ENCODE measurements around the gene RXYLT1.

Gene RXYLT1

DNA sequence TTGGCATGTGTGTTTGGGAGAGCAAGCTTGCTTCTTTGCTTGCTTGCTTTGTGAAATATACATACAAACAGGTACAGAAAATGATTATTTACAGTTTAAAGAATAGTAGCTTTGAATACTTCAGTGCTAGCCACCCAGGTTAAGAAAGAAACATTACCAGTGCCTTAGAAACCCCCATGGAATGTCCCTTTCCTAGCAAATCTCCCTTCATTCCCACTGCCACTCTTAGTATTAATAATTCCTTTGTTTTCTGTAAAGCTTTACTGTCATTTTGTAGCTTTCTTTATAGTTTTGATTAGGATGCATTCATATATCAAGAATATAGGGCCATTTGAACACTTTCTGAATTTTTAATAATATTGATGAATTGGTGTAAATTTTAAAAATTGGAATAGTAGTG lies 74.3 kb downstream of the RXYLT1 start:
- no peak for TF ChIP-seq FOXP2 (optimal IDR thresholded peaks at IDR 0.05; ENCODE audit: borderline replicate concordance, extremely low read depth, extremely low read length, insufficient read depth)
- TF ChIP-seq SIN3A (IDR thresholded peaks at IDR 0.05; ENCODE audit: borderline replicate concordance, insufficient read depth, low read length): no peak
- no peak for TF ChIP-seq POLR2AphosphoS5 (IDR thresholded peaks at IDR 0.05; ENCODE audit: low read depth, low read length)
- TF ChIP-seq, protein P1, sequence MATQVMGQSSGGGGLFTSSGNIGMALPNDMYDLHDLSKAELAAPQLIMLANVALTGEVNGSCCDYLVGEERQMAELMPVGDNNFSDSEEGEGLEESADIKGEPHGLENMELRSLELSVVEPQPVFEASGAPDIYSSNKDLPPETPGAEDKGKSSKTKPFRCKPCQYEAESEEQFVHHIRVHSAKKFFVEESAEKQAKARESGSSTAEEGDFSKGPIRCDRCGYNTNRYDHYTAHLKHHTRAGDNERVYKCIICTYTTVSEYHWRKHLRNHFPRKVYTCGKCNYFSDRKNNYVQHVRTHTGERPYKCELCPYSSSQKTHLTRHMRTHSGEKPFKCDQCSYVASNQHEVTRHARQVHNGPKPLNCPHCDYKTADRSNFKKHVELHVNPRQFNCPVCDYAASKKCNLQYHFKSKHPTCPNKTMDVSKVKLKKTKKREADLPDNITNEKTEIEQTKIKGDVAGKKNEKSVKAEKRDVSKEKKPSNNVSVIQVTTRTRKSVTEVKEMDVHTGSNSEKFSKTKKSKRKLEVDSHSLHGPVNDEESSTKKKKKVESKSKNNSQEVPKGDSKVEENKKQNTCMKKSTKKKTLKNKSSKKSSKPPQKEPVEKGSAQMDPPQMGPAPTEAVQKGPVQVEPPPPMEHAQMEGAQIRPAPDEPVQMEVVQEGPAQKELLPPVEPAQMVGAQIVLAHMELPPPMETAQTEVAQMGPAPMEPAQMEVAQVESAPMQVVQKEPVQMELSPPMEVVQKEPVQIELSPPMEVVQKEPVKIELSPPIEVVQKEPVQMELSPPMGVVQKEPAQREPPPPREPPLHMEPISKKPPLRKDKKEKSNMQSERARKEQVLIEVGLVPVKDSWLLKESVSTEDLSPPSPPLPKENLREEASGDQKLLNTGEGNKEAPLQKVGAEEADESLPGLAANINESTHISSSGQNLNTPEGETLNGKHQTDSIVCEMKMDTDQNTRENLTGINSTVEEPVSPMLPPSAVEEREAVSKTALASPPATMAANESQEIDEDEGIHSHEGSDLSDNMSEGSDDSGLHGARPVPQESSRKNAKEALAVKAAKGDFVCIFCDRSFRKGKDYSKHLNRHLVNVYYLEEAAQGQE (IDR thresholded peaks at IDR 0.05; ENCODE audit: insufficient read depth in 1 of 2, low read depth in 2 of 2, low read length in 2 of 2): no peak
- no peak for TF ChIP-seq TAF1 (IDR thresholded peaks at IDR 0.05; ENCODE audit: borderline replicate concordance, insufficient read depth, low read length)

DNA sequence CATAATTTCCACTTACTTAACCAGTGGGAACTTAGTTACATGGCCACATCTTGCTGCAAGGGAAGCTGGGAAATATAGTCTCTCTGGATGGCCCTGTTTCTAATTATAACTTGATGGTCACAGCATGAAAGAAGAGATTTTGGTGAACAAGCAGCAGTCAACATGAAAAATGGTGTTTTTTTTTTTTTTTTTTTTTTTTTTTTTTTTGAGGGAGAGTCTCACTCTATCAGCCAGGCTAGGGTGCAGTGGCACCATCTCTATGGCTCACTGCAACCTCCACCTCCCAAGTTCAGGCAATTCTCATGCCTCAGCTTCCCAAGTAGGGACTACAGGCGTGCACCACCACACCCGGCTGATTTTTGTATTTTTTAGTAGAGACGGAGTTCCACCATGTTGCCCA lies 75.6 kb downstream of the RXYLT1 start:
- TF ChIP-seq TAF1 (IDR thresholded peaks at IDR 0.05; ENCODE audit: borderline replicate concordance, insufficient read depth, low read length): no peak
- TF ChIP-seq, protein P1 (IDR thresholded peaks at IDR 0.05; ENCODE audit: insufficient read depth in 1 of 2, low read depth in 2 of 2, low read length in 2 of 2): no peak
- no peak for TF ChIP-seq FOXP2 (optimal IDR thresholded peaks at IDR 0.05; ENCODE audit: borderline replicate concordance, extremely low read depth, extremely low read length, insufficient read depth)
- TF ChIP-seq SIN3A (IDR thresholded peaks at IDR 0.05; ENCODE audit: borderline replicate concordance, insufficient read depth, low read length): no peak
- TF ChIP-seq POLR2AphosphoS5 (IDR thresholded peaks at IDR 0.05; ENCODE audit: low read depth, low read length): no peak

DNA sequence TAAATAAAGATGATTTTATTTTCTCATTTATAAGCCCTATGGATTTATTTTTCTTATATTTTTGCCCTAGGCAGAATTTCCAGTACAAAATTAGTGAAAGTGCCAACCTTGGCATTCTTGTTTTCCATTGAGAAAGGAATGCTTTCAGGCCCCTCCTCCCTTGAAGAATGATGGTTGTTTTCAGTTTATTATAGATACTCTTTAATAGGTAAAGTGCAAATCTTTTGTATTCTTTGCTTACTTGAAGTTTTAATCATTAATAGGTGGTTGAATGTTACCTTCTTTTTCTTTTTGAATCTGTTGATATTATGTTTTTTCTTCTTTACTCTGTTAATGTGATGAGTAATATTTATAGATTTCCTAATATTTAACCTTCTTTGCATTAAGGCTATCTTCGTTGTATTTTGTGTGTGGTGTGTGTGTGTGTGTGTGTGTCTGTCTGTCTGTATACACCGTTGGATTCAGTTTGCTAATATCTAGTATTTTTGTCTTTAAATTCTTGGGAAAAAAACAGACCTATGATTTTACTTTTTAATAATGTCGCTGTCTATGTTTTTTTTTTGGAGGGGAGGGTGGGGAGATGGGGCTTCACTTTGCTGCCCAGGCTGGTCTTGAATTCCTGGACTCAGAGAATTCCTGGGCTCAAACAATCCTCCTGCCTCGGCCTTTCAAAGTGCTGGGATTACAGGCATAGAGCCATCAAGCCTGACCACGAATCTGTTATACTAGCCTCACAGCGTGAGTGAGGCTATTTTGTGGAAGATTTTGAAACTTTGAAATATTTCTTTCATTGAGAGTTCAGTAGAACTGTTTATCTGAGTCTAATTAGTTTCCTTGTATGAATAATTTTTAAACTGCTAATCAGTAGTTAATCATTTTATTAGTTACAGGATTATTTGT lies 78.3 kb downstream of the RXYLT1 start:
- TF ChIP-seq, protein P1 (IDR thresholded peaks at IDR 0.05; ENCODE audit: insufficient read depth in 1 of 2, low read depth in 2 of 2, low read length in 2 of 2): no peak

Measured in PFSK-1 (cell line).